GM23338 (cell line): ENCODE results near the gene FUT1.

Experiments used
- CTCF ChIP-seq, 2 experiments: fragments of 200-600 bp in 1 of 2; sonication (generic) in 1 of 2; conservative IDR thresholded peaks; 2 replicates each; pipeline versions ENCODE4 v1.5.1 to v1.6.1; 2016 to 2017; ENCODE audit warnings: antibody characterized with exemption in 2 of 2, low read depth in 2 of 2, mild to moderate bottlenecking in 2 of 2, moderate library complexity in 1 of 2
- ETS1 ChIP-seq: IDR thresholded peaks from 2 replicates; pipeline ENCODE4 v1.6.1; 2016; ENCODE audit warnings: antibody characterized with exemption
- EZH2phosphoT487 ChIP-seq: fragments of 200-600 bp; sonication (generic); IDR thresholded peaks from one replicate; pipeline ENCODE4 v1.8.1; 2018; ENCODE audit warnings: antibody characterized with exemption; ENCODE audit not compliant: unreplicated experiment
- POLR2AphosphoS5 ChIP-seq: IDR thresholded peaks from 2 replicates; pipeline ENCODE4 v1.6.1; 2016; ENCODE audit warnings: antibody characterized with exemption, low read depth
- TF ChIP-seq, protein P1 (sequence below): IDR thresholded peaks from one replicate; pipeline ENCODE4 v1.6.1; 2018; ENCODE audit warnings: antibody characterized with exemption; ENCODE audit not compliant: unreplicated experiment

GRCh38 chr19:48770734-48771472 lies 18.5 kb upstream of the FUT1 start:
- no peak for TF ChIP-seq CTCF (conservative IDR thresholded peaks at IDR 0.05; ENCODE audit: low read depth in 2 of 2)
- TF ChIP-seq POLR2AphosphoS5 = no peak
- TF ChIP-seq, protein P1, sequence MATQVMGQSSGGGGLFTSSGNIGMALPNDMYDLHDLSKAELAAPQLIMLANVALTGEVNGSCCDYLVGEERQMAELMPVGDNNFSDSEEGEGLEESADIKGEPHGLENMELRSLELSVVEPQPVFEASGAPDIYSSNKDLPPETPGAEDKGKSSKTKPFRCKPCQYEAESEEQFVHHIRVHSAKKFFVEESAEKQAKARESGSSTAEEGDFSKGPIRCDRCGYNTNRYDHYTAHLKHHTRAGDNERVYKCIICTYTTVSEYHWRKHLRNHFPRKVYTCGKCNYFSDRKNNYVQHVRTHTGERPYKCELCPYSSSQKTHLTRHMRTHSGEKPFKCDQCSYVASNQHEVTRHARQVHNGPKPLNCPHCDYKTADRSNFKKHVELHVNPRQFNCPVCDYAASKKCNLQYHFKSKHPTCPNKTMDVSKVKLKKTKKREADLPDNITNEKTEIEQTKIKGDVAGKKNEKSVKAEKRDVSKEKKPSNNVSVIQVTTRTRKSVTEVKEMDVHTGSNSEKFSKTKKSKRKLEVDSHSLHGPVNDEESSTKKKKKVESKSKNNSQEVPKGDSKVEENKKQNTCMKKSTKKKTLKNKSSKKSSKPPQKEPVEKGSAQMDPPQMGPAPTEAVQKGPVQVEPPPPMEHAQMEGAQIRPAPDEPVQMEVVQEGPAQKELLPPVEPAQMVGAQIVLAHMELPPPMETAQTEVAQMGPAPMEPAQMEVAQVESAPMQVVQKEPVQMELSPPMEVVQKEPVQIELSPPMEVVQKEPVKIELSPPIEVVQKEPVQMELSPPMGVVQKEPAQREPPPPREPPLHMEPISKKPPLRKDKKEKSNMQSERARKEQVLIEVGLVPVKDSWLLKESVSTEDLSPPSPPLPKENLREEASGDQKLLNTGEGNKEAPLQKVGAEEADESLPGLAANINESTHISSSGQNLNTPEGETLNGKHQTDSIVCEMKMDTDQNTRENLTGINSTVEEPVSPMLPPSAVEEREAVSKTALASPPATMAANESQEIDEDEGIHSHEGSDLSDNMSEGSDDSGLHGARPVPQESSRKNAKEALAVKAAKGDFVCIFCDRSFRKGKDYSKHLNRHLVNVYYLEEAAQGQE = no peak
- TF ChIP-seq ETS1 = no peak
- TF ChIP-seq EZH2phosphoT487 = no peak
